GM18873 (cell line): ENCODE measurements around the gene SCD.

ENCODE experiments used
- ATAC-seq: cut with Tn5 transposase; IDR thresholded peaks from one replicate; pipeline ENCODE4 v1.9.1; 2021; ENCODE audit warnings: mild to moderate bottlenecking, moderate library complexity, moderate number of reproducible peaks; ENCODE audit not compliant: unreplicated experiment, low FRiP score

SCD gene

GRCh38 chr10:100391163-100392002 lies 44.4 kb downstream of the SCD start:
- ATAC-seq = no peak

GRCh38 chr10:100392686-100393003 lies 45.6 kb downstream of the SCD start:
- ATAC-seq = no peak

- no peak for ATAC-seq
These were observed 48.6 kb downstream of the SCD start for GRCh38 chr10:100395626-100396025.

GRCh38 chr10:100396605-100397004 lies 49.6 kb downstream of the SCD start:
- no peak for ATAC-seq

- ATAC-seq = no peak
These were observed 54.7 kb downstream of the SCD start for GRCh38 chr10:100401631-100402328.

GRCh38 chr10:100403734-100404133 lies 56.7 kb downstream of the SCD start:
- no peak for ATAC-seq

GRCh38 chr10:100413173-100413572 lies 66.1 kb downstream of the SCD start:
- no peak for ATAC-seq
